ENCODE measurements around the gene WDR74.
A peak's percentile ranks its signal among the peaks of the same experiment; 100 is the strongest.

The WDR74 gene

GRCh38 chr11:62879235-62879978 is 40.0 kb upstream of the WDR74 start:
- CTCF ChIA-PET: interaction anchor here (1.9 kb wide), 1 partner anchor 455 kb away, joined by 5 read pairs; no protein-coding TSS in a partner anchor
- peak; percentile 10 for DNase-seq (ENCODE audit: extremely low spot score)
- no peak for TF ChIP-seq CTCF (IDR thresholded peaks at IDR 0.05; ENCODE audit: control extremely low read depth, extremely low read depth, low read depth, missing control alignments)
- POLR2A ChIA-PET: interaction anchor here (0.6 to 1.9 kb wide), 2 partner anchors 35 to 78 kb away, joined by 6 to 11 read pairs; no protein-coding TSS in a partner anchor

DNA sequence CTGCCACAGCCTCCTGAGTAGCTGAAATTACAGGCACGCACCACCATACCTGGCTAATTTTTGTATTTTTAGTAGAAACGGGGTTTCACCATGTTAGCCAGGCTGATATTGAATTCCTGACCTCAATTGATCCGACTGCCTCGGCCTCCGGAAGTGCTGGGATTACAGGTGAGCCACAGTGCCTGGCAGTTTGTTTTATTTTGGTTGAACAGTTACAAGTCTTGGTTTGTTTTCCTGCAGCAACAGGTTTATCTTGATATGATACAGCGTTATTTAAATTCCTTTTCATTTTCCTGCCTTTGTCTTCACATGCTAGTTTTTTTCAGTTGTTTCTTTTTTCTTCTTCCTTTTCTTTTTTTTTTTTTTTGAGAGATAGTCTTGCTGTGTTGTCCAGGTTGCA is 37.3 kb upstream of the WDR74 start:
- no peak for TF ChIP-seq CTCF (IDR thresholded peaks at IDR 0.05; ENCODE audit: control extremely low read depth, extremely low read depth, low read depth, missing control alignments)
- ChIA-PET CTCF (interaction anchor here (6.0 kb wide), 1 partner anchor 12 kb away, joined by 30 read pairs; no protein-coding TSS in a partner anchor), POLR2A (interaction anchor here (1.2 kb wide), 1 partner anchor 36 kb away, joined by 7 read pairs; no protein-coding TSS in a partner anchor)
- no peak for DNase-seq (ENCODE audit: extremely low spot score)

DNA sequence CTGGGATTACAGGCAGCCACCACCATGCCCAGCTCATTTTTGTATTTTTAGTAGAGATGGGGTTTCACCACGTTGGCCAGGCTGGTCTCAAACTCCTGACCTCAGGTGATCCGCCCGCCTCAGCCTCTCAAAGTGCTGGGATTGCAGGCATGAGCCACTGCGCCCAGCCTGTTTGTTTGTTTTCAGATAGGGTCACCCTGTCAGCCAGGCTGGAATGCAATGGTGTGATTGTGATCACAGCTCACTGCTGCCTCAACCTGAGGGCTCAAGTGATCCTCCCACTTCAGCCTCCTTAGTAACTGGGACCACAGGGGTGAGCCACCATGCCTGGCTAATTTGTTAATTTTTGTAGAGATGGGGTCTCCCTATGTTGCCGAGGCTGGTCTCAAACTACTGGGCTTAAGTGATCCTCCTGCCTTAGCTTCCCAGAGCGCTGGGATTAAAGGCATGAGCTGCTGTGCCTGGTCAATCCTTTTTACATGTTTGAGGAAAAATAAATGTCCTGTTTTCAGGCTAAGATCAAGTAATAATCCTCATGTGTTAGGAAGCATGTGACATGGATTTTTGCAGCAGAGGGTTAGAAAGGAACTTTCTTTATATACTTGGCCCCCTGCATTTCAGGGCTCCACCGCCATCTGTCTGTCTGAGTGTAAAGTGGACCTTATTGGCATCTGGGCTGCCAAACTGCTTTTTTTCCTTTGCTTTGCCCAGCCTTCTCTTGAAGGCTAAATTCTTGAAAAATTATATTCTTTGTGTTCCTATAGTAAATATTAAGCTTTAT is 36.5 kb upstream of the WDR74 start:
- DNase-seq (ENCODE audit: extremely low spot score): no peak
- ChIA-PET CTCF (interaction anchor here (1.2 to 6.0 kb wide), 4 partner anchors 11 to 211 kb away, joined by 3 to 30 read pairs (median 5); partner anchors contain the start of genes C11orf98 and CSKMT), POLR2A (interaction anchor here (1.1 kb wide), 1 partner anchor 284 kb away, joined by 3 read pairs; the partner anchor contains the start of gene TUT1)
- no peak for TF ChIP-seq CTCF (IDR thresholded peaks at IDR 0.05; ENCODE audit: control extremely low read depth, extremely low read depth, low read depth, missing control alignments)

DNA sequence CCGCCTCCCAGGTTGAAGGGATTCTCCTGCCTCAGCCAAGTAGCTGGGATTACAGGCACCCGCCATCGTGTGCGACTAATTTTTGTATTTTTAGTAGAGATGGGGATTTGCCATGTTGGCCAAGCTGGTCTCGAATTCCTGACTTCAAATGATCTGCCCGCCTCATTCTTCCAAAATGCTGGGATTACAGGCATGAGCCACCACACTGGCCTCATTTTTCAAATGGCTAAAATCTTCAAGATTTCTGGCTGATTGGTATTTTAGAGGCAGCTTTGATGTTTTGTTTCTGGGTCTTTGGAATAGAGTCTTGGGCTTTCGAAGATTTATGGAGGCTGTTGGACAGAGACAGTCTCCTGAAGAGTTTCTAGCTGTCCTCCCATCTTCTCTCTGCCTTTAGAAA is 35.5 kb upstream of the WDR74 start:
- DNase-seq (ENCODE audit: extremely low spot score): no peak
- ChIA-PET POLR2A (interaction anchor here (0.5 to 1.1 kb wide), 4 partner anchors 19 to 1002 kb away, joined by 3 to 6 read pairs (median 4); no protein-coding TSS in a partner anchor), CTCF (interaction anchor here (1.2 to 6.0 kb wide), 5 partner anchors 10 to 210 kb away, joined by 3 to 30 read pairs (median 6); partner anchors contain the start of genes C11orf98 and CSKMT)
- no peak for TF ChIP-seq CTCF (IDR thresholded peaks at IDR 0.05; ENCODE audit: control extremely low read depth, extremely low read depth, low read depth, missing control alignments)

DNA sequence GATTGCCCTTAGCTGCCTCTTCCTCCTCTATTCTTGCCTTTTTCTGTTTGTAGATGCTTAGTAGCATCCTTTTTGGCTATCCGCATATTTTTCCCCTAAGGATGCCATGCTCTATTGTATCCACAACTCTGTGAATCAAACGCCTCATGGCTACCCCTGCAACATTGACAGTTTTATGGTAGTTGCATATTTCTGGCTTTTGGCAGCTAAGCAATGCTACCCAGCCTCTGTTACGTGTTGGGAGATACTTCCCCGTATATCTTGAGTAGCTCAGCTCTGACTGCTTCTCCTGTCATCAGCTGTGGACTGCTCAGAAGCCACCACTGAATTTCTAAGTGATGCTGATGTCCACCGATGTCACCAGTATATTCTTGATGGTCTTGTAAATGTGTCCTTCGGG is 26.2 kb upstream of the WDR74 start:
- ChIA-PET POLR2A (interaction anchor here (0.6 to 1.0 kb wide), 4 partner anchors 10 to 273 kb away, joined by 3 to 6 read pairs (median 6); no protein-coding TSS in a partner anchor), CTCF (interaction anchor here (0.9 to 5.3 kb wide), 5 partner anchors 9 to 95 kb away, joined by 3 to 62 read pairs (median 16); partner anchors contain the start of genes SLC3A2, TAF6L and TMEM179B)
- TF ChIP-seq CTCF (IDR thresholded peaks at IDR 0.05; ENCODE audit: control extremely low read depth, extremely low read depth, low read depth, missing control alignments): no peak
- DNase-seq (ENCODE audit: extremely low spot score): no peak

Data from GM10248 (cell line).